DND-41 (cell line): ENCODE data around the gene ARHGAP22.

Experiments used
- ATAC-seq: fragments of 200-7000 bp; cut with Tn5 transposase; 3 replicates; pipeline ENCODE4 v1.9.1; 2021; ENCODE audit warnings: low read depth; ENCODE audit not compliant: insufficient read depth
- DNase-seq: peaks from one replicate; pipeline ENCODE4 v3.0.0-alpha.2; 2020
- H2AFZ ChIP-seq: 2 replicates; pipeline ENCODE4 v1.6.0; 2012; ENCODE audit warnings: low read depth, low read length
- H3K27ac ChIP-seq: 2 replicates; pipeline ENCODE4 v1.5.1; 2012; ENCODE audit warnings: low read length, inconsistent platforms
- H3K27me3 ChIP-seq: fragments of 200-600 bp; sonication (generic); 2 replicates; pipeline ENCODE4 v1.6.0; 2012; ENCODE audit warnings: low read length, mild to moderate bottlenecking, inconsistent platforms; ENCODE audit not compliant: insufficient read depth, poor library complexity
- H3K36me3 ChIP-seq: 2 replicates; pipeline ENCODE4 v1.5.1; 2012; ENCODE audit warnings: low read length, inconsistent platforms; ENCODE audit not compliant: insufficient read depth
- H3K4me1 ChIP-seq: 2 replicates; pipeline ENCODE4 v1.5.1; 2012; ENCODE audit warnings: mild to moderate bottlenecking, low read length; ENCODE audit not compliant: insufficient read depth
- H3K4me2 ChIP-seq: 2 replicates; pipeline ENCODE4 v1.6.0; 2012; ENCODE audit warnings: mild to moderate bottlenecking, moderate library complexity, low read length, inconsistent platforms; ENCODE audit not compliant: insufficient read depth
- H3K4me3 ChIP-seq, 2 experiments: fragments of 200-600 bp in 1 of 2; shearing (Covaris generic) in 1 of 2; 2 replicates each; pipeline ENCODE4 v1.5.1; 2012 to 2016; ENCODE audit warnings: inconsistent platforms in 2 of 2, low read length in 2 of 2, mild to moderate bottlenecking in 2 of 2, low read depth in 1 of 2, moderate library complexity in 1 of 2
- H3K79me2 ChIP-seq: 2 replicates; pipeline ENCODE4 v1.6.0; 2012; ENCODE audit warnings: low read length, inconsistent platforms; ENCODE audit not compliant: insufficient read depth
- H3K9ac ChIP-seq: 2 replicates; pipeline ENCODE4 v1.6.0; 2012; ENCODE audit warnings: low read depth, mild to moderate bottlenecking, inconsistent platforms, low read length, moderate library complexity
- H3K9me3 ChIP-seq: 2 replicates; pipeline ENCODE4 v1.5.1; 2012; ENCODE audit warnings: low read length, moderate library complexity, mild to moderate bottlenecking, inconsistent platforms; ENCODE audit not compliant: insufficient read depth, severe bottlenecking
- H4K20me1 ChIP-seq: 2 replicates; pipeline ENCODE4 v1.6.0; 2012; ENCODE audit warnings: low read length; ENCODE audit not compliant: insufficient read depth
- CTCF ChIP-seq: IDR thresholded peaks from 2 replicates; pipeline ENCODE4 v1.5.1; 2012; ENCODE audit warnings: borderline replicate concordance, low read length, moderate library complexity, mild to moderate bottlenecking; ENCODE audit not compliant: poor library complexity, severe bottlenecking; ENCODE audit errors: extremely low read depth
- EZH2 ChIP-seq: IDR thresholded peaks from 3 replicates; pipeline ENCODE4 v1.6.1; 2012; ENCODE audit warnings: borderline replicate concordance, low read depth, mild to moderate bottlenecking, moderate library complexity, low read length, inconsistent platforms; ENCODE audit not compliant: severe bottlenecking

The ARHGAP22 gene

DNA sequence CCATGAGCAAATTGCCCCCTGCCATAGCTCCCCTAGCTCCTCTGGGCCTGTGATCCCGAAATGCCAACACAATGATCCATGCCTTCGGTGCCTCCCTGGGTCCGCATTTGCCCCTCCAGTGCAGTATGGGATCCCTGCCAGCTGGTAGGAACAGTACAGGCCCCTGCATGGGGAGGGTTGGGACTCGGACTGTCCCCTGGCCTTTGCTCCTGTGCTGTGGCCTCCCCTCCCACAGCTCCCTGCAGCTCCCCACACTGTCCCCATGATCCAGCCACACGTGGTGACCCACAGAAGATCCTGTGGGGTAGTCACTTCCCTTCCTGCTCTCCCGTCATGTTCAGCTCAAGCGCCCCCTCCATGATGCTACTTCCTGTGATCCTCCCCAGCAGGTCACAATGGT, 158.1 kb downstream of the ARHGAP22 start:
- H4K20me1 ChIP-seq: no peaks in the 10 kb centered on the region
- ATAC-seq (no peak), DNase-seq (peak; percentile 4)

DNA sequence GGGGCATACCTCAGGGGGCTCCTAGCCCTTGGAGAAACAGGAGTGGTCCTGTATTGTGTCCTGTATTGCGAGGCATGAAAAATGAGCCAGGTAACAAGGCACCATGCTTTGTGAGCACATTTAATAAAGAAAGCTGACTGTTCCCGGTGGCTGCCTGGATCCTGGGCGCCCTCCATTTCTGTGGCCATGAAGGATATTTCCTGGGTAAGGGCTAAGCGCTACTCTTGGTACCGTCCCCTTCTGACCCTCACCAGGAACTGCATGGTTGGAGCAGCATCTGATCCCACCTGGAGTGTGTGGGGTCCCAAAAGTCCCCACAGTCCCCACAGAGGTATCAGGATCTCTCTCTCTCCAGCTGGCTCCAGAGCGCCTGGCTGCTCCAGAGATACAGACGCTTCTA, 158.9 kb downstream of the ARHGAP22 start:
- no peak for TF ChIP-seq CTCF
- TF ChIP-seq EZH2: no peak
- no peak overlapping the region for H3K4me2 ChIP-seq
- no peaks in the 10 kb centered on the region for H3K27me3 ChIP-seq
- H3K4me3 ChIP-seq: no peak overlapping the region
- DNase-seq (no peak), ATAC-seq (no peak)
- no peaks in the 10 kb centered on the region for H3K9me3 ChIP-seq
- no peak overlapping the region for H3K9ac ChIP-seq
- H3K36me3 ChIP-seq: no peaks in the 10 kb centered on the region
- H4K20me1 ChIP-seq: no peaks in the 10 kb centered on the region
- no peaks in the 10 kb centered on the region for H3K79me2 ChIP-seq
- H3K4me1 ChIP-seq: no peaks in the 10 kb centered on the region
- no peak overlapping the region for H3K27ac ChIP-seq
- H2AFZ ChIP-seq: no peak overlapping the region

More for the DNA sequence above, 158.1 kb downstream of the ARHGAP22 start:
- Histone ChIP-seq H3K27me3 (no peaks in the 10 kb centered on the region), H3K4me1 (no peaks in the 10 kb centered on the region), H3K9me3 (no peaks in the 10 kb centered on the region), H3K9ac (no peak overlapping the region), H3K36me3 (no peaks in the 10 kb centered on the region), H3K4me3 (no peak overlapping the region), H3K27ac (no peak overlapping the region), H3K4me2 (no peak overlapping the region), H2AFZ (no peak overlapping the region), H3K79me2 (no peaks in the 10 kb centered on the region)
- TF ChIP-seq EZH2 (no peak), CTCF (no peak)

- peak; percentile 27; the same call in 2 of the 3 replicates for ATAC-seq
These were observed 159.7 kb downstream of the ARHGAP22 start for GRCh38 chr10:48444861-48445841.

More at GRCh38 chr10:48444861-48445841, 159.7 kb downstream of the ARHGAP22 start:
- Histone ChIP-seq H3K4me2 (no peak overlapping the region), H3K36me3 (no peaks in the 10 kb centered on the region), H3K9me3 (no peaks in the 10 kb centered on the region), H2AFZ (no peak overlapping the region), H3K27me3 (no peaks in the 10 kb centered on the region), H3K4me3 (no peak overlapping the region), H3K79me2 (no peaks in the 10 kb centered on the region), H4K20me1 (no peaks in the 10 kb centered on the region), H3K9ac (no peak overlapping the region), H3K4me1 (no peaks in the 10 kb centered on the region), H3K27ac (no peak overlapping the region)
- TF ChIP-seq EZH2 (no peak), CTCF (no peak)
- DNase-seq: peak; percentile 12
